ENCODE measurements around the gene ACOX2. TPM values are rescaled to one million over a fixed set of nuclear protein-coding genes. Genes with fewer than 3 reads are reported as not detected.
A peak's percentile ranks its signal among the peaks of the same experiment; 100 is the strongest.

ACOX2 gene
- total and polyA plus RNA-seq, 2 of the 13 experiments (the other 11 are each of a cell fraction or from before 2014, with no cell fraction given), result 42.6 to 98.5 TPM

DNA sequence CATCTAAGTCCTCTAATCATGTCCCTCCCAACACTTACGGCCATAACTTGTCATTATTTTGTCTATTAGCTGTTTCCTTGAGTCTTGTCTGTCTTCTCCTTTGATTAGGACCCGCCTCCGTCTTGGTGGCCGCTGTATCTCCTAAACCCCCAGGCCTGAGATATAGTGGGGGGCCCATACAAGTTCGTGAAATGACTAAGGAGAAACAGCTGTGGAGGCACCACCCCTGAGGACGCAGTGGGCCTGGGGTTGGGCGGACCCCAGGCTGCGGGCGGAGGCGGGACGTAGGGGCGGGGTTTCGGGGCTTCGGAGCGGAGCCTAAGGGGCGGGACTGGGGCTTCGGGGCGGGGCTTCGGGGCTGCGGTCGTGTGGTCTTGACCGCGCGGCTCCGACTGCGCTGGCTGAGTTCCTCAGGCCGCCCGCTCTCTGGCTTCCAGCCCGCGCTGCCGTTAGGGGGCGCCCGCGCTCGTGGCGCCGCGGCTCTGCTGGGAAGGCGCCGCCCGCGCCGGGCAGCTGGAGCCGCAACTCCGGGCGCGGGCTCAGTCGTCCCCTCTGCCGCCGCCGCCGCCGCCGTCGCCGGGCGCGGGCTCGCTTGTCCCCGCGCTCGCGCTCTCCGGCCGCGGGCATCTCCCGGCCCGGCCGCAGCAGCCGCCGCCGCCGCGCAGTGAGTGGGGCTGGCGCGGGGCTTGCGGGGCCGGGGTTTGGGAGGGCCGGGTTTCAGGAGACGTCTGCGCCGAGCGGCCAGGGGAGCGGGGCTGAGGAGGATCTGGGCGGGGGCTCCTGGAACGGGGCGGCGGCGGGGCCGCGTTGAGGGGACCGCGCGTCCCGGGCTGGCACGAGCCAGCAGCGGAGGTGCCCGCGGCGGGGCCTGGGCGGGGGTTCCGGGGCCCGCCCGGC, 45.2 kb downstream of the ACOX2 start, which contains the start of gene KCTD6 (continued):
- TF ChIP-seq, protein P1, sequence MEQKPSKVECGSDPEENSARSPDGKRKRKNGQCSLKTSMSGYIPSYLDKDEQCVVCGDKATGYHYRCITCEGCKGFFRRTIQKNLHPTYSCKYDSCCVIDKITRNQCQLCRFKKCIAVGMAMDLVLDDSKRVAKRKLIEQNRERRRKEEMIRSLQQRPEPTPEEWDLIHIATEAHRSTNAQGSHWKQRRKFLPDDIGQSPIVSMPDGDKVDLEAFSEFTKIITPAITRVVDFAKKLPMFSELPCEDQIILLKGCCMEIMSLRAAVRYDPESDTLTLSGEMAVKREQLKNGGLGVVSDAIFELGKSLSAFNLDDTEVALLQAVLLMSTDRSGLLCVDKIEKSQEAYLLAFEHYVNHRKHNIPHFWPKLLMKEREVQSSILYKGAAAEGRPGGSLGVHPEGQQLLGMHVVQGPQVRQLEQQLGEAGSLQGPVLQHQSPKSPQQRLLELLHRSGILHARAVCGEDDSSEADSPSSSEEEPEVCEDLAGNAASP (CRISPR knock-in tag; IDR thresholded peaks at IDR 0.05; ENCODE audit: borderline replicate concordance), result no peak
- TF ChIP-seq ZKSCAN8 (CRISPR knock-in tag; IDR thresholded peaks at IDR 0.05; ENCODE audit: borderline replicate concordance) (no peak), FOXO1 (CRISPR knock-in tag; IDR thresholded peaks at IDR 0.05) (no peak), ZFX (CRISPR knock-in tag; IDR thresholded peaks at IDR 0.05; ENCODE audit: low read depth) (peak; percentile 48; the same call in 1 of the 2 replicates), ZNF605 (CRISPR knock-in tag; IDR thresholded peaks at IDR 0.05) (peak; percentile 25; the same call in 1 of the 2 replicates), ETV5 (CRISPR knock-in tag; IDR thresholded peaks at IDR 0.05; ENCODE audit: borderline replicate concordance) (no peak), ARNT (IDR thresholded peaks at IDR 0.05) (no peak), TBL1XR1 (IDR thresholded peaks at IDR 0.05; ENCODE audit: borderline replicate concordance, low read length, partially characterized antibody) (no peak), ZNF562 (CRISPR knock-in tag; IDR thresholded peaks at IDR 0.05; ENCODE audit: borderline replicate concordance) (no peak), SP2 (CRISPR knock-in tag; IDR thresholded peaks at IDR 0.05) (no peak), ZNF460 (CRISPR knock-in tag; IDR thresholded peaks at IDR 0.05; ENCODE audit: borderline replicate concordance) (no peak), JUN (CRISPR knock-in tag; IDR thresholded peaks at IDR 0.05) (no peak), HNRNPK (IDR thresholded peaks at IDR 0.05; ENCODE audit: low read depth, low read length, poor library complexity, severe bottlenecking) (peak; percentile 13), MXD4 (CRISPR knock-in tag; IDR thresholded peaks at IDR 0.05) (no peak), CCAR2 (optimal IDR thresholded peaks at IDR 0.05; ENCODE audit: low read depth, low read length) (no peak), MED8 (CRISPR knock-in tag; IDR thresholded peaks at IDR 0.05; ENCODE audit: insufficient replicate concordance) (no peak)
- TF ChIP-seq, protein P2, sequence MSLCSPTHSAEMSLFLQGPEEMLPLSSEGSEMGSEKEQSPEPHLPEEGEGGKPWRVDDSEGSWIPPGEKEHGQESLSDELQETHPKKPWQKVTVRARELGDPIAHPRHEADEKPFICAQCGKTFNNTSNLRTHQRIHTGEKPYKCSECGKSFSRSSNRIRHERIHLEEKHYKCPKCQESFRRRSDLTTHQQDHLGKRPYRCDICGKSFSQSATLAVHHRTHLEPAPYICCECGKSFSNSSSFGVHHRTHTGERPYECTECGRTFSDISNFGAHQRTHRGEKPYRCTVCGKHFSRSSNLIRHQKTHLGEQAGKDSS (CRISPR knock-in tag; IDR thresholded peaks at IDR 0.05; ENCODE audit: borderline replicate concordance, low read depth), result no peak
- TF ChIP-seq, protein P3, sequence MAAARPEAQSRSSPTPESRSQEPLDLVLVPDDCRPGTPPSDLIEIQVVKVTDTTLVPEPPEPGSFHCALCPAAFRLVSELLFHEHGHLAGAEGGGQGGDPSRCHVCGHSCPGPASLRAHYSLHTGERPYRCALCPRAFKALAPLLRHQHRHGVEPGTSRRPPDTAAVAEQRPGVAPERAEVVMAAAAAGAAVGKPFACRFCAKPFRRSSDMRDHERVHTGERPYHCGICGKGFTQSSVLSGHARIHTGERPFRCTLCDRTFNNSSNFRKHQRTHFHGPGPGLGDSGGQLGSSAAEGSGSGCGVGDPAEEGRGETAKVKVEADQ (CRISPR knock-in tag; IDR thresholded peaks at IDR 0.05; ENCODE audit: borderline replicate concordance), result no peak
- TF ChIP-seq, protein P4, sequence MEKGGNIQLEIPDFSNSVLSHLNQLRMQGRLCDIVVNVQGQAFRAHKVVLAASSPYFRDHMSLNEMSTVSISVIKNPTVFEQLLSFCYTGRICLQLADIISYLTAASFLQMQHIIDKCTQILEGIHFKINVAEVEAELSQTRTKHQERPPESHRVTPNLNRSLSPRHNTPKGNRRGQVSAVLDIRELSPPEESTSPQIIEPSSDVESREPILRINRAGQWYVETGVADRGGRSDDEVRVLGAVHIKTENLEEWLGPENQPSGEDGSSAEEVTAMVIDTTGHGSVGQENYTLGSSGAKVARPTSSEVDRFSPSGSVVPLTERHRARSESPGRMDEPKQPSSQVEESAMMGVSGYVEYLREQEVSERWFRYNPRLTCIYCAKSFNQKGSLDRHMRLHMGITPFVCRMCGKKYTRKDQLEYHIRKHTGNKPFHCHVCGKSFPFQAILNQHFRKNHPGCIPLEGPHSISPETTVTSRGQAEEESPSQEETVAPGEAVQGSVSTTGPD (CRISPR knock-in tag; IDR thresholded peaks at IDR 0.05), result no peak
- TF ChIP-seq, protein P5, sequence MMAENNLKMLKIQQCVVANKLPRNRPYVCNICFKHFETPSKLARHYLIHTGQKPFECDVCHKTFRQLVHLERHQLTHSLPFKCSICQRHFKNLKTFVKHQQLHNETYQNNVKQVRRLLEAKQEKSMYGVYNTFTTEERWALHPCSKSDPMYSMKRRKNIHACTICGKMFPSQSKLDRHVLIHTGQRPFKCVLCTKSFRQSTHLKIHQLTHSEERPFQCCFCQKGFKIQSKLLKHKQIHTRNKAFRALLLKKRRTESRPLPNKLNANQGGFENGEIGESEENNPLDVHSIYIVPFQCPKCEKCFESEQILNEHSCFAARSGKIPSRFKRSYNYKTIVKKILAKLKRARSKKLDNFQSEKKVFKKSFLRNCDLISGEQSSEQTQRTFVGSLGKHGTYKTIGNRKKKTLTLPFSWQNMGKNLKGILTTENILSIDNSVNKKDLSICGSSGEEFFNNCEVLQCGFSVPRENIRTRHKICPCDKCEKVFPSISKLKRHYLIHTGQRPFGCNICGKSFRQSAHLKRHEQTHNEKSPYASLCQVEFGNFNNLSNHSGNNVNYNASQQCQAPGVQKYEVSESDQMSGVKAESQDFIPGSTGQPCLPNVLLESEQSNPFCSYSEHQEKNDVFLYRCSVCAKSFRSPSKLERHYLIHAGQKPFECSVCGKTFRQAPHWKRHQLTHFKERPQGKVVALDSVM (CRISPR knock-in tag; IDR thresholded peaks at IDR 0.05), result 0 out of 2 replicates have a peak, but pooled peaks have one; percentile 27
- TF ChIP-seq, protein P6, sequence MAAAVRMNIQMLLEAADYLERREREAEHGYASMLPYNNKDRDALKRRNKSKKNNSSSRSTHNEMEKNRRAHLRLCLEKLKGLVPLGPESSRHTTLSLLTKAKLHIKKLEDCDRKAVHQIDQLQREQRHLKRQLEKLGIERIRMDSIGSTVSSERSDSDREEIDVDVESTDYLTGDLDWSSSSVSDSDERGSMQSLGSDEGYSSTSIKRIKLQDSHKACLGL (CRISPR knock-in tag; IDR thresholded peaks at IDR 0.05), result no peak
